ENCODE data around the gene PCNX4.

Gene PCNX4

DNA sequence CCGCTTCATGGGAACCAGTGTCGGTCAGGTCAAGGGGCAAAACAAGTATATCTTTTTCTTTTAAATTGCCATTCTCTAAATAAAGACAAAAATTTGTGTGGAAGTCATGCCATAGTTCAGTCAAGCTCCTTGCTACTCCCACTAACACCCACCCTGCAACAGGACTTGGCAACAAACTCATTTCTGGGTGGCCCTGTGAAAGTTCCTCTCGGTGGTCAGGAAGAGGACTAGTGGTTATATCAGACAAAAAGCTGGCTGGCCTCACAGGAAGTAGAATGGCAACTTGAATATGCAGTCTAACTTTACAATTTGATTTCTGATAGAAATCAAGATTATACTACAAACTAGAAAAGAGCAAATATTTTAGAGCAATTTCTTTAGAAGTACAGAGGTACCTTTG is 62.3 kb downstream of the PCNX4 start:
- no peaks in the 10 kb centered on the region for H3K27me3 ChIP-seq (ENCODE audit: control insufficient read depth in 3 of 3, insufficient read depth in 3 of 3, low read depth in 1 of 3, low read length in 3 of 3)
- H2AK5ac ChIP-seq (ENCODE audit: low read depth, low read length) = no peak overlapping the region
- H3K9ac ChIP-seq (ENCODE audit: low read depth, low read length, poor library complexity) = no peak overlapping the region
- peaks cover 0 to 64% of the 10 kb centered on the region in 2 donors for H3K36me3 ChIP-seq (replicated peaks in 1 of 2; ENCODE audit: control insufficient read depth in 2 of 2, insufficient read depth in 2 of 2, low read length in 2 of 2)
- H4K8ac ChIP-seq (ENCODE audit: low read depth, low read length) = no peak overlapping the region
- no CpG with 5 or more reads among the region's 3 CpGs for WGBS, 2 donors (ENCODE audit: extremely low coverage in 2 of 2, insufficient read length in 2 of 2, insufficient replicate concordance in 1 of 2)
- no peak overlapping the region for H3K4me3 ChIP-seq (ENCODE audit: low read length in 2 of 2)
- no peaks in the 10 kb centered on the region for H3K79me1 ChIP-seq (ENCODE audit: low read depth, low read length)
- no peaks in the 10 kb centered on the region for H3K9me3 ChIP-seq (replicated peaks in 1 of 2; ENCODE audit: control insufficient read depth in 2 of 2, insufficient read depth in 1 of 2, low read depth in 1 of 2, low read length in 2 of 2)
- H3K4ac ChIP-seq (ENCODE audit: low read length) = no peak overlapping the region
- no peak overlapping the region for H3K18ac ChIP-seq (ENCODE audit: low read length)
- no peak overlapping the region for H2BK15ac ChIP-seq (ENCODE audit: low read length)
- H2BK12ac ChIP-seq (ENCODE audit: low read length) = no peak overlapping the region
- no peak overlapping the region for H3K4me2 ChIP-seq (ENCODE audit: insufficient read depth, low read length, poor library complexity, severe bottlenecking)
- H2BK120ac ChIP-seq (ENCODE audit: low read depth, low read length) = no peak overlapping the region
- H4K91ac ChIP-seq (ENCODE audit: low read depth, low read length, poor library complexity) = no peak overlapping the region
- no peak overlapping the region for H2AFZ ChIP-seq (ENCODE audit: low read length)
- no peak overlapping the region for H3K14ac ChIP-seq (ENCODE audit: low read length)
- peaks cover 0 to 1% of the 10 kb centered on the region in 2 donors for H3K4me1 ChIP-seq (ENCODE audit: control insufficient read depth in 2 of 2, insufficient read depth in 1 of 2, low read depth in 1 of 2, low read length in 2 of 2)
- H2BK5ac ChIP-seq (ENCODE audit: low read length) = no peak overlapping the region
- no peak for DNase-seq (ENCODE audit: low spot score)
- no peak overlapping the region for H3K27ac ChIP-seq (replicated peaks; ENCODE audit: low read length)
- no peak overlapping the region for H3K23ac ChIP-seq (ENCODE audit: low read depth, low read length, poor library complexity)

GRCh38 chr14:60154671-60155070 is 62.9 kb downstream of the PCNX4 start:
- Histone ChIP-seq H2BK12ac (ENCODE audit: low read length) (no peak overlapping the region), H3K4me3 (ENCODE audit: low read length in 2 of 2) (no peak overlapping the region), H2BK15ac (ENCODE audit: low read length) (no peak overlapping the region), H3K14ac (ENCODE audit: low read length) (no peak overlapping the region), H2AFZ (ENCODE audit: low read length) (no peak overlapping the region), H4K91ac (ENCODE audit: low read depth, low read length, poor library complexity) (no peak overlapping the region), H3K18ac (ENCODE audit: low read length) (no peak overlapping the region), H3K27me3 (ENCODE audit: control insufficient read depth in 3 of 3, insufficient read depth in 3 of 3, low read depth in 1 of 3, low read length in 3 of 3) (no peaks in the 10 kb centered on the region), H4K8ac (ENCODE audit: low read depth, low read length) (no peak overlapping the region), H2AK5ac (ENCODE audit: low read depth, low read length) (no peak overlapping the region), H2BK5ac (ENCODE audit: low read length) (no peak overlapping the region), H2BK120ac (ENCODE audit: low read depth, low read length) (no peak overlapping the region), H3K9ac (ENCODE audit: low read depth, low read length, poor library complexity) (no peak overlapping the region), H3K4me1 (ENCODE audit: control insufficient read depth in 2 of 2, insufficient read depth in 1 of 2, low read depth in 1 of 2, low read length in 2 of 2) (peaks cover 0 to 1% of the 10 kb centered on the region in 2 donors), H3K4ac (ENCODE audit: low read length) (no peak overlapping the region), H3K36me3 (replicated peaks in 1 of 2; ENCODE audit: control insufficient read depth in 2 of 2, insufficient read depth in 2 of 2, low read length in 2 of 2) (peaks cover 0 to 61% of the 10 kb centered on the region in 2 donors), H3K79me1 (ENCODE audit: low read depth, low read length) (no peaks in the 10 kb centered on the region), H3K4me2 (ENCODE audit: insufficient read depth, low read length, poor library complexity, severe bottlenecking) (no peak overlapping the region), H3K9me3 (replicated peaks in 1 of 2; ENCODE audit: control insufficient read depth in 2 of 2, insufficient read depth in 1 of 2, low read depth in 1 of 2, low read length in 2 of 2) (no peaks in the 10 kb centered on the region), H3K23ac (ENCODE audit: low read depth, low read length, poor library complexity) (no peak overlapping the region), H3K27ac (replicated peaks; ENCODE audit: low read length) (no peak overlapping the region)
- no peak for DNase-seq (ENCODE audit: low spot score)
- WGBS, 2 donors (ENCODE audit: extremely low coverage in 2 of 2, insufficient read length in 2 of 2, insufficient replicate concordance in 1 of 2) = no CpG with 5 or more reads among the region's 2 CpGs

DNA sequence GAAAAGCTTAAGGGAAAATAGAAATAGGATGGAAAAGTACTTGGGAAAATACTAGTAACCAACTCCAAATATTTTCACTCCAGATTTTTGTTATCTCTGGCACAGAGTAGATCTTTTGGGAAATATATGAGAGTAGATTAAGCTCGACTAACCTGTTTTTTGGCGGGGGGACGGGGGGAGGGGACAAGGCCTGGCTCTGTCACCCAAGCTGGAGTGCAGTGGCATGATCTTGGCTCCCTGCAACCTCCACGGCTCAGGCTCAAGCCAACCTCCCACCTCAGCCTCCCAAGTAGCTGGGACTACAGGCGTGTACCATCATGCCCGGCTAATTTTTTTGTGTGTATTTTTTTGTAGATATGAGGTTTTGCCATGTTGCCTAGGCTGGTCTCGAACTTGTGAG is 68.7 kb downstream of the PCNX4 start:
- no CpG with 5 or more reads among the region's 7 CpGs for WGBS, 2 donors (ENCODE audit: extremely low coverage in 2 of 2, insufficient read length in 2 of 2, insufficient replicate concordance in 1 of 2)
- Histone ChIP-seq H3K23ac (ENCODE audit: low read depth, low read length, poor library complexity) (no peak overlapping the region), H2BK12ac (ENCODE audit: low read length) (no peak overlapping the region), H2BK120ac (ENCODE audit: low read depth, low read length) (no peak overlapping the region), H3K4me1 (ENCODE audit: control insufficient read depth in 2 of 2, insufficient read depth in 1 of 2, low read depth in 1 of 2, low read length in 2 of 2) (peaks cover 0 to 2% of the 10 kb centered on the region in 2 donors), H2AK5ac (ENCODE audit: low read depth, low read length) (no peak overlapping the region), H3K18ac (ENCODE audit: low read length) (no peak overlapping the region), H3K36me3 (replicated peaks in 1 of 2; ENCODE audit: control insufficient read depth in 2 of 2, insufficient read depth in 2 of 2, low read length in 2 of 2) (peaks cover 0 to 14% of the 10 kb centered on the region in 2 donors), H3K27me3 (ENCODE audit: control insufficient read depth in 3 of 3, insufficient read depth in 3 of 3, low read depth in 1 of 3, low read length in 3 of 3) (no peaks in the 10 kb centered on the region), H2AFZ (ENCODE audit: low read length) (no peak overlapping the region), H3K9me3 (replicated peaks in 1 of 2; ENCODE audit: control insufficient read depth in 2 of 2, insufficient read depth in 1 of 2, low read depth in 1 of 2, low read length in 2 of 2) (no peaks in the 10 kb centered on the region), H3K4me2 (ENCODE audit: insufficient read depth, low read length, poor library complexity, severe bottlenecking) (no peak overlapping the region), H4K8ac (ENCODE audit: low read depth, low read length) (no peak overlapping the region), H4K91ac (ENCODE audit: low read depth, low read length, poor library complexity) (no peak overlapping the region), H3K4me3 (ENCODE audit: low read length in 2 of 2) (no peak overlapping the region), H3K14ac (ENCODE audit: low read length) (no peak overlapping the region), H3K4ac (ENCODE audit: low read length) (no peak overlapping the region), H3K9ac (ENCODE audit: low read depth, low read length, poor library complexity) (no peak overlapping the region), H3K27ac (replicated peaks; ENCODE audit: low read length) (no peak overlapping the region), H2BK15ac (ENCODE audit: low read length) (no peak overlapping the region), H2BK5ac (ENCODE audit: low read length) (no peak overlapping the region), H3K79me1 (ENCODE audit: low read depth, low read length) (no peaks in the 10 kb centered on the region)
- no peak for DNase-seq (ENCODE audit: low spot score)

DNA sequence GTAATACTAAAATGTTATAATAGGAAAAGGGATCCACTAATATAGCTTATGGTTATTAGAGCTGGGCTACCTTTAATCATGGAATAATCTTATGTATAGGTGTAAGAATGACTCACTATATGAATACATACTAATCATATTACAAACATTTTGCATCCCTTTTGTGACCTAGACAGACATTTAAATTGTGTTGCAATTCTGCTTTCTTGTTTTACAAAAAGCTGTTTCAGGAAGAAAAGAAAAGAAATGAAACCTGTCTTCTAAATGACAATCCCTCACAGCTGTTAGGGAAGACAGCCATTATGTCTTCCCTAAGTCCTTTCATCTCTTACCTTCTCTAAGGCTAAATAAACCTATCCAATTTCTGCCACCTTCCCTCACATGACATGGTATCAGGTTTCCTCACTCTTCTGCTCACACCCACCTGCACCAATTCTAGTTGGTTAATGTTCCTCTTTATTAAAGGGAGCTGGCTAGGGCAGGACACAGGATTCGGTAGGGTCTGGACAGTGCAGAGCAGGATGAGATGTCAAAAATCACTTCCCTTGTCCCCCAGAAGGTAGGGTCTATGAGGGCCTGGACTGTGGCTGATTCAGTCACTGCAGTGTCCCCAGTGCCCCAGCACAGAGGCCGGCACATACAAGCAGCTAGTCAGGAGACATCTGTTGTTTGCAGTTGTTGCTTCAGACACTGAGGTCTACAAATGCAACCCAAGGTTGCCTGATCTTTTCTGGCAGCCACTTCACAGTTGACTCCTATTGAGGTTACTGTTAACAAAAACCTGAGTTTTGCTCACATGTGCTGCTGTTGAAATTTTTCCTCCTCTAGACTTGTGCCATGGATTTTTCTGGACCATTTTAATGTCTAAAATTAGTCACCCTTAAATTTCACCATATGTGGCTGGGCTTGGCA is 69.7 kb downstream of the PCNX4 start:
- H3K27ac ChIP-seq (replicated peaks; ENCODE audit: low read length) = no peak overlapping the region
- DNase-seq (ENCODE audit: low spot score) = no peak
- H4K8ac ChIP-seq (ENCODE audit: low read depth, low read length) = no peak overlapping the region
- H3K4ac ChIP-seq (ENCODE audit: low read length) = no peak overlapping the region
- peaks cover 0 to 9% (median 0%) of the 10 kb centered on the region in 3 experiments for H3K27me3 ChIP-seq (ENCODE audit: control insufficient read depth in 3 of 3, insufficient read depth in 3 of 3, low read depth in 1 of 3, low read length in 3 of 3)
- no CpG with 5 or more reads among the region's 2 CpGs for WGBS, 2 donors (ENCODE audit: extremely low coverage in 2 of 2, insufficient read length in 2 of 2, insufficient replicate concordance in 1 of 2)
- no peak overlapping the region for H4K91ac ChIP-seq (ENCODE audit: low read depth, low read length, poor library complexity)
- no peaks in the 10 kb centered on the region for H3K79me1 ChIP-seq (ENCODE audit: low read depth, low read length)
- no peak overlapping the region for H2AFZ ChIP-seq (ENCODE audit: low read length)
- no peak overlapping the region for H3K14ac ChIP-seq (ENCODE audit: low read length)
- peaks cover 2% of the 10 kb centered on the region in 2 donors for H3K4me1 ChIP-seq (ENCODE audit: control insufficient read depth in 2 of 2, insufficient read depth in 1 of 2, low read depth in 1 of 2, low read length in 2 of 2)
- no peak overlapping the region for H3K4me2 ChIP-seq (ENCODE audit: insufficient read depth, low read length, poor library complexity, severe bottlenecking)
- no peak overlapping the region for H3K9ac ChIP-seq (ENCODE audit: low read depth, low read length, poor library complexity)
- no peaks in the 10 kb centered on the region for H3K9me3 ChIP-seq (replicated peaks in 1 of 2; ENCODE audit: control insufficient read depth in 2 of 2, insufficient read depth in 1 of 2, low read depth in 1 of 2, low read length in 2 of 2)
- no peak overlapping the region for H2BK15ac ChIP-seq (ENCODE audit: low read length)
- H2BK5ac ChIP-seq (ENCODE audit: low read length) = no peak overlapping the region
- H2BK120ac ChIP-seq (ENCODE audit: low read depth, low read length) = no peak overlapping the region
- H2BK12ac ChIP-seq (ENCODE audit: low read length) = no peak overlapping the region
- no peak overlapping the region for H2AK5ac ChIP-seq (ENCODE audit: low read depth, low read length)
- no peak overlapping the region for H3K18ac ChIP-seq (ENCODE audit: low read length)
- no peak overlapping the region for H3K23ac ChIP-seq (ENCODE audit: low read depth, low read length, poor library complexity)
- no peak overlapping the region for H3K4me3 ChIP-seq (ENCODE audit: low read length in 2 of 2)
- peaks cover 0 to 10% of the 10 kb centered on the region in 2 donors for H3K36me3 ChIP-seq (replicated peaks in 1 of 2; ENCODE audit: control insufficient read depth in 2 of 2, insufficient read depth in 2 of 2, low read length in 2 of 2)

Measured in neuronal stem cell (in vitro differentiated cells).